Type B pancreatic cell (in vitro differentiated cells): ENCODE data around the gene MYBBP1A. TPM values are rescaled to one million over a fixed set of nuclear protein-coding genes. Genes with fewer than 3 reads are reported as not detected.

Experiments
- DNase-seq: peaks from one replicate; pipeline ENCODE4 v3.0.0; 2021; ENCODE audit warnings: mixed read lengths; ENCODE audit not compliant: unreplicated experiment; ENCODE audit errors: extremely low spot score
- H3K27ac Mint-ChIP-seq: 2 replicates; pipeline ENCODE4 v1.8.0; 2021; ENCODE audit warnings: mild to moderate bottlenecking, mixed read lengths
- H3K27me3 Mint-ChIP-seq: 2 replicates; pipeline ENCODE4 v1.8.0; 2021; ENCODE audit warnings: mixed read lengths
- H3K36me3 Mint-ChIP-seq: 2 replicates; pipeline ENCODE4 v1.8.0; 2021; ENCODE audit warnings: mixed read lengths
- H3K4me1 Mint-ChIP-seq: one replicate; pipeline ENCODE4 v1.8.0; 2021; ENCODE audit warnings: mixed read lengths; ENCODE audit not compliant: unreplicated experiment
- H3K4me3 Mint-ChIP-seq: 2 replicates; pipeline ENCODE4 v1.8.0; 2021; ENCODE audit warnings: mild to moderate bottlenecking, mixed read lengths
- H3K9me3 Mint-ChIP-seq: 2 replicates; pipeline ENCODE4 v1.8.0; 2021; ENCODE audit warnings: mixed read lengths
- total RNA-seq: library from RNA; stranded (reverse); gene quantifications from 2 replicates; pipeline ENCODE4 v1.2.1, GENCODE V29; 2021; ENCODE audit warnings: low replicate concordance
- TF ChIP-seq, protein P1 (sequence below): fragments of 200-600 bp; sonication (generic); conservative IDR thresholded peaks from 2 replicates; pipeline ENCODE4 v1.5.0; 2021; ENCODE audit warnings: antibody characterized with exemption, mild to moderate bottlenecking

MYBBP1A gene
- total RNA-seq, 1 donor from 2014 or later, result 66.0 TPM

DNA sequence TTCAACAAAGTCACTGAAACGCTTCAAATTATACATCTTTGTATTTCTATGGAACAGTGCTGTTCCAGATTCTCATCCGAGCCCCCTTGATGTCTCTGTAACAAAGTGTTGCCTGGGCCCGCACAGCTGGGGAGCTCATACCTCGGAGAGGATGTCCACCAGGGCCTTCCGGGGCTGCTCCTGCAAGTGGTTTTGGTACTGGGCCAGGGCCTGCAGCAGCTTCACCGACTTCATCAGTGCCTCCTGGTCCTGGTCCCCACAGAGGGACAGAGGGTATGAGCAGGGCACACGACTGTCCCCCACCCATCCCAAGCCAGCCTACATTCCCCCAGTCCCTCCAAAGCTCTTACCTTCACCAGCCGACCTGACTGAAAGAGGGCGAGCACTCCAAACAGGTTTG is 1.5 kb downstream of the MYBBP1A start:
- Mint-ChIP-seq H3K9me3 (no peaks in the 10 kb centered on the region), H3K27ac (no peak overlapping the region), H3K4me3 (peak overlapping the region; percentile 95), H3K27me3 (no peaks in the 10 kb centered on the region), H3K36me3 (peaks cover 4% of the 10 kb centered on the region), H3K4me1 (peaks cover 22% of the 10 kb centered on the region)
- DNase-seq, result no peak
- TF ChIP-seq, protein P1, sequence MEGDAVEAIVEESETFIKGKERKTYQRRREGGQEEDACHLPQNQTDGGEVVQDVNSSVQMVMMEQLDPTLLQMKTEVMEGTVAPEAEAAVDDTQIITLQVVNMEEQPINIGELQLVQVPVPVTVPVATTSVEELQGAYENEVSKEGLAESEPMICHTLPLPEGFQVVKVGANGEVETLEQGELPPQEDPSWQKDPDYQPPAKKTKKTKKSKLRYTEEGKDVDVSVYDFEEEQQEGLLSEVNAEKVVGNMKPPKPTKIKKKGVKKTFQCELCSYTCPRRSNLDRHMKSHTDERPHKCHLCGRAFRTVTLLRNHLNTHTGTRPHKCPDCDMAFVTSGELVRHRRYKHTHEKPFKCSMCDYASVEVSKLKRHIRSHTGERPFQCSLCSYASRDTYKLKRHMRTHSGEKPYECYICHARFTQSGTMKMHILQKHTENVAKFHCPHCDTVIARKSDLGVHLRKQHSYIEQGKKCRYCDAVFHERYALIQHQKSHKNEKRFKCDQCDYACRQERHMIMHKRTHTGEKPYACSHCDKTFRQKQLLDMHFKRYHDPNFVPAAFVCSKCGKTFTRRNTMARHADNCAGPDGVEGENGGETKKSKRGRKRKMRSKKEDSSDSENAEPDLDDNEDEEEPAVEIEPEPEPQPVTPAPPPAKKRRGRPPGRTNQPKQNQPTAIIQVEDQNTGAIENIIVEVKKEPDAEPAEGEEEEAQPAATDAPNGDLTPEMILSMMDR, result no peak

DNA sequence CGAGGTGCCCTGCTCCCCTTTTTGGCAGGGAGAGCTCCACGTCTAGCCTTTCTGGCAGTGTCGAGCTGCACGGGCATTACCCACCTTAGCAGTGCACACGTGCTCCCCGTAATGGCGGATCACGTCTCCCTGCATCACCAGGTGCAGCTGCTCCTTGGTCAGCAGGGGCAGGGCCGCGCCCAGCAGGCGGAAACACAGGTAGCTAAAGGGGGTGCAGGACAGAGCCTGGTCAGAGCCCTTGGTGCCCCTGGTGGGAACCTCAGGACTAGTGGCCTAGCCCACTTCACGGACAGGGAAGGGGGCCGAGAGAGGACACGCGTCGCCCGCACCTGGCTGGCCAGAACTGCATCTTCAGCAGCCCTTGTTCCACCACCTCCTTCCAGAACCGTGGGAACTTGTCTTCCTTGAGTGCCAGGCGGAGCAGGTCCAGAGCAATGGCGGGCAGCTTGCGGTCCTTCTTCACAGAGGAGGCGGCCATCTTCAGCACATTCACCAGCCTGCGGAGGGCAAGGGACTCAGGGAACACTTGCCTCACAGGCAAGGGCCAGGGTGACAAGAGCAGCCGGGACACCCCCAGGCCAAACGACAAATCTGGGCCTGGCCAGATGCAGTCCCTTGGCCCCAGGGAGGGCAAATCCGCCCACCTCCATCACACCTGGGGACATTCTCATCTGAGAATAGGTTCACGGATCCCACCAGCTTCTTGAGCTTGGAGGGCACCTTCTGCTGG is 3.2 kb downstream of the MYBBP1A start:
- no peak for DNase-seq
- Mint-ChIP-seq H3K27me3 (no peaks in the 10 kb centered on the region), H3K4me3 (no peak overlapping the region), H3K27ac (no peak overlapping the region), H3K36me3 (peaks cover 7% of the 10 kb centered on the region), H3K9me3 (no peaks in the 10 kb centered on the region), H3K4me1 (peaks cover 22% of the 10 kb centered on the region)
- TF ChIP-seq, protein P1, result no peak

DNA sequence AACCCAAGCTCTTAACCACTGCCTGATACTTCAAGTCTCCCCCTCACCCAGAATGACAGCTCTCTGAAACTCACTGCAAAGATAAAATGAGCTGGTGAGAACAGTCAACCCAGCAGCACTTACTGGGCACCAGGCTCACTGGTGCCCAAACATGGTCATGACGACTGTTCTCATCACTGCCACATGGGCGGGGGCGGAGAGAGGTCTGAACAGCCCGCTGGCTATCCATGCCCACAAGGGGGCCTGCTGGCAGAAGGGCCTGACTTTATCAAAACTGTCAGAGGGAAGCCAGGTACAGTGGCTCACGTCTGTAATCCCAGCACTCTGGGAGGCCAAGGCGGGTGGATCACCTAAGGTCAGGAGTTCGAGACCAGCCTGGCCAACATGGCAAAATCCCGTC is 4.0 kb downstream of the MYBBP1A start:
- TF ChIP-seq, protein P1, result peak; percentile 29
- H3K4me1 Mint-ChIP-seq, result peaks cover 16% of the 10 kb centered on the region
- H3K4me3 Mint-ChIP-seq, result no peak overlapping the region
- H3K9me3 Mint-ChIP-seq, result no peaks in the 10 kb centered on the region
- no peaks in the 10 kb centered on the region for H3K27me3 Mint-ChIP-seq
- no peak for DNase-seq
- H3K27ac Mint-ChIP-seq, result no peak overlapping the region
- peaks cover 7% of the 10 kb centered on the region for H3K36me3 Mint-ChIP-seq

DNA sequence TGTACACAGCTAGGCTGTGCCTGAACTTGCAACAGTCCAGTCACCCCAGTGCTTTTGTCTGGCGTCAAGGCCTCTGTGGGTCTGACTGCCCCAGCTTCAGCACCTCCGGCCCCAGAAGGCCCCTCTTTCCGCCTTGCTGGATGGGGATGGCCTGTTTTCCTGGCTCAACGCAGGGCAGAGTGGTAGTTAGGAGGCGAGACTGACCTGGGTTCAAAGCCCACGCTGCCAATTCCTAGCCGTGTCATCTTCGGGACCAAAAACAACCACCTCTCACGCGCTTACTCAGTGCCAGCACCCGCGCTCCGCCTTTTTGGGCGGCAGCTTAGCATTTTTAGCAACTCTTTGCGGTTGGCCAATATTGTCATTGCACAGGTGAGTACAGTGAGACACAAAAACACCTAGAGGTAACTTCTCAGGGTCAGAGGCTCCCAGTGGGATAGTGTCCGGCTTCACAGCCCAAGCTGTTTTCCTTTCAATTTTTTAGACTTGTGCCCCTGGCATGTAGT is 4.6 kb downstream of the MYBBP1A start:
- Mint-ChIP-seq H3K4me1 (peaks cover 11% of the 10 kb centered on the region), H3K27ac (no peak overlapping the region), H3K27me3 (no peaks in the 10 kb centered on the region), H3K4me3 (no peak overlapping the region), H3K36me3 (peaks cover 7% of the 10 kb centered on the region), H3K9me3 (no peaks in the 10 kb centered on the region)
- TF ChIP-seq, protein P1, result no peak
- no peak for DNase-seq

DNA sequence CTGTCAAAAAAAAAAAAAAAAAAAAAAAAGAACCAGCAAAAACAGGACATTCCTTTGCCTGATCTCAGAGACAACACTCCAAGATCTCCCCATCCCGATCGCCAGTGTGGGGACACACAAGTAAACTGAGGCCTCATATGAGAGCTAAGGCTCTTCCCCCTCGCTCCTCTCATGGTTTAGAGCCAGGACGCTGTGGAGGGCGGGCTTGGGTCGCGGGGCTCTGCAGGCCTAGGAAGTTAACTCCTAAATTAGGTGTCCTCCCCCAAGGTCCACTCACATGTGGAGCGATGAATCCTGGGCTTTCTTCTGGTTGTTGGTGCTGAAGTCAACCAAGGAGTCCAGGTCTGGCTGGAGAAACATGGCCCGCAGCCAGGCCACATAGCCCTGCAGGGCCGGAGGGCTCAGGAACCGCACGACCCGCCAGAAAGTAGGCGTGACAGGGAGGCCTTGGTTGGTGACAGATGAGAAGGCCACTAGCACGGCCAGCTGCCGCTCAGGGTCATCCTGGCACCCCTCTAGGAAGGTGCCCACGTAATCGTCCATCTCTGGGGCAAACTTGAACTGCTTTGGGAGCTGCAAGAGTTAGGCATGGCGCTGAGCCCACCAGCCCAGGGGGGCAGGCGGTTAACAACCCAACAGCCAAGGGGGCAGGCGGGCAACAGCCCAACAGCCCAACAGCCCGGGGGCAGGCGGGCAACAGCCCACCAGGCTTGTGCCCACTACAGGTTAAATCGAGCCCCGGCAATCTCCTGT is 5.2 kb downstream of the MYBBP1A start:
- Mint-ChIP-seq H3K36me3 (peaks cover 7% of the 10 kb centered on the region), H3K9me3 (no peaks in the 10 kb centered on the region), H3K27ac (no peak overlapping the region), H3K4me3 (no peak overlapping the region), H3K27me3 (no peaks in the 10 kb centered on the region), H3K4me1 (peaks cover 8% of the 10 kb centered on the region)
- no peak for DNase-seq
- TF ChIP-seq, protein P1, result no peak
